GM12874 (cell line): ENCODE results near the gene SPINT2.

ENCODE experiments used
- TF ChIP-seq, protein P1 (sequence below): IDR thresholded peaks from 2 replicates; pipeline ENCODE4 v1.5.1; 2011; ENCODE audit warnings: low read depth, mild to moderate bottlenecking, control low read depth, low read length, moderate library complexity; ENCODE audit not compliant: insufficient read depth

SPINT2 gene, protein sequence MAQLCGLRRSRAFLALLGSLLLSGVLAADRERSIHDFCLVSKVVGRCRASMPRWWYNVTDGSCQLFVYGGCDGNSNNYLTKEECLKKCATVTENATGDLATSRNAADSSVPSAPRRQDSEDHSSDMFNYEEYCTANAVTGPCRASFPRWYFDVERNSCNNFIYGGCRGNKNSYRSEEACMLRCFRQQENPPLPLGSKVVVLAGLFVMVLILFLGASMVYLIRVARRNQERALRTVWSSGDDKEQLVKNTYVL

DNA sequence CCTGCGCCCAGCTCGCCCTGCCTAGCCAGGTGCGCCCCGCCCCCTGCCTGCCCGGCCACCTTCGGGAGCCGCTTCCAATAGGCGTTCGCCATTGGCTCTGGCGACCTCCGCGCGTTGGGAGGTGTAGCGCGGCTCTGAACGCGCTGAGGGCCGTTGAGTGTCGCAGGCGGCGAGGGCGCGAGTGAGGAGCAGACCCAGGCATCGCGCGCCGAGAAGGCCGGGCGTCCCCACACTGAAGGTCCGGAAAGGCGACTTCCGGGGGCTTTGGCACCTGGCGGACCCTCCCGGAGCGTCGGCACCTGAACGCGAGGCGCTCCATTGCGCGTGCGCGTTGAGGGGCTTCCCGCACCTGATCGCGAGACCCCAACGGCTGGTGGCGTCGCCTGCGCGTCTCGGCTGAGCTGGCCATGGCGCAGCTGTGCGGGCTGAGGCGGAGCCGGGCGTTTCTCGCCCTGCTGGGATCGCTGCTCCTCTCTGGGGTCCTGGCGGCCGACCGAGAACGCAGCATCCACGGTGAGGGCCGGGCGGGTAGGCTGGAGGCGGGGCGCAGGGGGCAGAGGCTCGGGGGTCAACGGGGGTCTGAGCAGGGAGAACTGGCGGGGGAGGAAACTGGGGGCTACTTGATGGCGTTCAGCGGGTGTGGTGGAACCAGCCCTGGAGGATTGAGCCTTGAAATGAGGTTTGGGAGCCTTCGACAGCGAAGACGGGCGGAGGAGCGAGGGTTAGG is at the start of gene SPINT2:
Gene SPINT2, plus strand, starts transcription at position 88 of the 727 bp plus-strand sequence. Its CDS starts 320 bp downstream, at position 408.
- TF ChIP-seq, protein P1, sequence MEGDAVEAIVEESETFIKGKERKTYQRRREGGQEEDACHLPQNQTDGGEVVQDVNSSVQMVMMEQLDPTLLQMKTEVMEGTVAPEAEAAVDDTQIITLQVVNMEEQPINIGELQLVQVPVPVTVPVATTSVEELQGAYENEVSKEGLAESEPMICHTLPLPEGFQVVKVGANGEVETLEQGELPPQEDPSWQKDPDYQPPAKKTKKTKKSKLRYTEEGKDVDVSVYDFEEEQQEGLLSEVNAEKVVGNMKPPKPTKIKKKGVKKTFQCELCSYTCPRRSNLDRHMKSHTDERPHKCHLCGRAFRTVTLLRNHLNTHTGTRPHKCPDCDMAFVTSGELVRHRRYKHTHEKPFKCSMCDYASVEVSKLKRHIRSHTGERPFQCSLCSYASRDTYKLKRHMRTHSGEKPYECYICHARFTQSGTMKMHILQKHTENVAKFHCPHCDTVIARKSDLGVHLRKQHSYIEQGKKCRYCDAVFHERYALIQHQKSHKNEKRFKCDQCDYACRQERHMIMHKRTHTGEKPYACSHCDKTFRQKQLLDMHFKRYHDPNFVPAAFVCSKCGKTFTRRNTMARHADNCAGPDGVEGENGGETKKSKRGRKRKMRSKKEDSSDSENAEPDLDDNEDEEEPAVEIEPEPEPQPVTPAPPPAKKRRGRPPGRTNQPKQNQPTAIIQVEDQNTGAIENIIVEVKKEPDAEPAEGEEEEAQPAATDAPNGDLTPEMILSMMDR = no peak

DNA sequence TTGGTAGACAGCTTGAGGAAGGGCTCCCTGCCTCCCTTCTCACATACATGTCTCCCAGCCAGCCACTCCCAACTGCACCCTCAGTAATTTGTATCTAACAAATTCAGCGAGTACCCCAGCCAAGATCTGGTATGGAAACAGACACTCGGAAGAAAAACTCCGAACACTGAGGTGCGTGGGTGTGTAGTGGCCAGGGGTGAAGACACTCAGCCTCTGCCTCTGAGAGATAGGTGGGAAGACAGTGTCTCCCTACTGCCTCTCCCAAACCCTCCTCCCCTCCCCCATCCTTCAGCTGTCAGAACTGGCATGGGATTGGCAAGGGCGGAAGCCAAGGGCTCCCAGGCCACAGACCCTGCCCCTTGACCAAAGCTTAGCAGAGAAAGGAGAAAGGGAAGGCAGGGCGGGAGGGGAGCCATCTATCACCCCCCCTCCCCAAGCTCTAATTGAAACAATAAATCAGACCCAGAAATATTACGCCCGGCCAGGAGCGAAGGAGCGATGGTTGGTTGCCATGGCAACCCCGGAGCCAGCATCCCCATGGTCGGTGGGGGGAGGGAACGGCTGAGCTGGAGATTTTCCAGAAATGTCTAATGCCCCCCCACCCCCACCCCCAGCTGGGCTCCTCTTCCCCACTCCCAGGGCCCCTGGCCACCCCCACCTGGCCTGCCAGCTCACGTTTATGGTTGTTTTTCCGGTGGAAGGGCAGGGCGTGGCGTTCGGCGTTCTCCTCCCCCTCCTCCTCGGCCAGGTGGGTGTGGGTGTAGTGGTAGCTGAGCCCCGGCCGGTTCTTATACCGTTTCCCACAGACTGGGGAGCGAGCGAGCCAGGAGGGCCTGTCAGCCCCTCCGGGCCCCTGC is 47.4 kb upstream of the SPINT2 start:
- TF ChIP-seq, protein P1 = no peak

DNA sequence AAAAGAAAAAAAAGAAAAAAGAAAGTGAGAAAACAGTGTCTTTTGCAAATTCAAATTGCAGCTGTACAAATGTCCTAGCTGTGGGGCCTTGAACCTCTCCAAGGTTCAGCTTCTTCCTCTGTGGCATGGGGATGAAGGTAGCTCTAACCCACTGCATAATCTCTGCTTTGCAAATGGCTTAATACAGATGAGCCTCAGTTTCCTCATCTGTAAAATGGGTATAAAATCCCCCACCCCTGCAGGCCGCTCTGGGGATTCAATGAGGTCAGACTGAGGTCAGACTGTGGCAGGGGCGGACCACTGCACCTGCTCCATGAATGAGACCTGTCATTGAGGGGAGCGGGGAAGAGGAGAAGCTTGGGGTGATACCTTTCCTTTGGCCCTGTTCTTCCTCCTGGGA is 46.2 kb upstream of the SPINT2 start:
- TF ChIP-seq, protein P1 = no peak

DNA sequence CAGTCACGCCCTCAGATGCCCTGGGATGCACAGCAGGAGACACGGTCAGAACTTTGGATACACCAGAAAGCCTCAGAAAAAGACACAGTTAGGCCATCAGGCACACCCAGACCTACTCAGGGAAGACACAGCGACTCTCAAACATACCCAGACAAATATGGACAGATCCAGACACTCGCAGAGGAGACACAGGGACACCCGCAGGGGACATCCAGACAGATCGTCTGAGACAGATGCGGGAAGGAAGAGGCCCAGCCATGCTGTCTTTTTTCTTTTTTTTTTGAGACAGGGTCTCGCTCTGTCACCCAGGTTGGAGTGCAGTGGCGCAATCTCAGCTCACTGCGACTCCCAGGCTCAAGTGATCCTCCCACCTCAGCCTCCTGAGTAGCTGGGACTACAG is 45.2 kb upstream of the SPINT2 start:
- TF ChIP-seq, protein P1 = no peak

DNA sequence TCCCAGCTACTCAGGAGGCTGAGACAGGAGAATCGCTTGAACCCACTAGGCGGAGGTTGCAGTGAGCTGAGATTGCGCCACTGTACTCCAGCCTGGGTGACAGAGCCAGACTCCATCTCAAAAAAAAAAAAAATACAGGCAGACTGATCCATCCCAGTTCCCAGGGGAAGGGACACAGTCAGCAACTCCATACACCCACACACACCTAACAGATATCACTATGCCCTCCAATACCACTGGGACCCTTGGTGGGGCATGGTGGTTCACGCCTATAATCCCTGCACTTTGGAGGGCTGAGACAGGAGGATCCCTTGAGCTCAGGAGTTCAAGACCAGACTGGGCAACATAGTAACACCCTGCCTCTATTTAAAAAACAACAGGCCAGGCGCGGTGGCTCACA is 43.0 kb upstream of the SPINT2 start:
- TF ChIP-seq, protein P1 = no peak

DNA sequence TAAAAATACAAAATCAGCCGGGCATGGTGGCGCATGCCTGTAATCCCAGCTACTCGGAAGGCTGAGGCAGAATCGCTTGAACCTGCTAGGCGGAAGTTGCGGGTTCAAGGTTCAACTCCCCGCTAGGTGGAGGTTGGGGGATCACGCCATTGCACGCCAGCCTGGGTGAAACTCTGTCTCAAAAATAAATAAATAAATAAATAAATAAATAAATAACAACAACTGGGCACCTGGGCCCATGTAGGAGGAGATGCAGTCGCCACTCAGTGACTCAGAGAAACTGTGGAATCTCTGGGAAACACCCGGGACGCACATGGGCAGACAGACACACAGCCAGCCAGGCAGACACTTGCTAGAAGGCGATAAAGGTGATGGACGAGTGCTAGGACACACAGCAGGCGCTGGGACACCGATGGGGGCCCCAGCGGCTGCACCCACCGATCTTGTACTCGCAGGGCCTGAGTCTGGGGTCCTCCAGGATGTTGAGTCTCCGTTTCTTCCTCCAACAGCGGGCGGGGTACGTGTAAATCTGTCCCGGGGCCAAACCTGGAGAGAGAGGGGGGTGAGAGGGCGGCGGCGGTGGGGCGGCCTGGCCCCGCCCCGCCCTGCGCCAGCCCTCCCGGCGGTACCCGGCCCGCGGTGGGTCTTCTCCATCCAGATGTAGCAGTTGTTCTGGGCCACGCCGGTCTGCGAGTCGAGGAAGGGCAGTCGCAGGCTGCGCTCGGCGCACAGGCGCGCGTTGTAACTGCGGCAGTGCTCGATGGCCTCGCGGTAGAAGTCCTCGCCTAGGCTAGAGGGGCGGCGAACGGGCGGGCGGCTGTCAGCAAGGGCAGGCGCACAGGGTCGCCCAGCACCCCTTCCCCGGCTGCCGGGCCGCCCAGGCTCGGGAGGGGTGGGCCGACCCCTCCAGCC is 42.2 kb upstream of the SPINT2 start:
- TF ChIP-seq, protein P1 = no peak

DNA sequence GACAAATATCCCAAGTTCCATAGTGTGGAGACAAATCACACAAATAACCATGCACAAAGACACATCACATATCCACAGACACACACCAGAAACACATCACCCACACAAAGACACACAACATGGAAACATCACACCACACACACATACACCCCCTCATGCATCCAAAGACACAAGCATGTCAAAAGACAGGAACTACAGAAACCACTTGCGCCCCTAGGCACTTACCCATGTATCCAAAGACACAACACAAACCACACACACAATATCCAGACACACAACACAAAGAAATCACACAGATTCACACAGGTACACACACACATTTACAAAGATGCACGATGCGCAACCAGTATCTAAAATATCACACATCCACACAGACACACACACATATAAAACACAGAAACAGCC is 41.3 kb upstream of the SPINT2 start:
- TF ChIP-seq, protein P1 = no peak
